NCI-H1417 treated with DMSO at 0.1 percent for 48 hours (cell line): ENCODE measurements around the gene KCNK5.

Experiments used
- DNase-seq: peaks from one replicate; lab custom pipeline; 2025; lab: John Stamatoyannopoulos, UW

KCNK5 gene

DNA sequence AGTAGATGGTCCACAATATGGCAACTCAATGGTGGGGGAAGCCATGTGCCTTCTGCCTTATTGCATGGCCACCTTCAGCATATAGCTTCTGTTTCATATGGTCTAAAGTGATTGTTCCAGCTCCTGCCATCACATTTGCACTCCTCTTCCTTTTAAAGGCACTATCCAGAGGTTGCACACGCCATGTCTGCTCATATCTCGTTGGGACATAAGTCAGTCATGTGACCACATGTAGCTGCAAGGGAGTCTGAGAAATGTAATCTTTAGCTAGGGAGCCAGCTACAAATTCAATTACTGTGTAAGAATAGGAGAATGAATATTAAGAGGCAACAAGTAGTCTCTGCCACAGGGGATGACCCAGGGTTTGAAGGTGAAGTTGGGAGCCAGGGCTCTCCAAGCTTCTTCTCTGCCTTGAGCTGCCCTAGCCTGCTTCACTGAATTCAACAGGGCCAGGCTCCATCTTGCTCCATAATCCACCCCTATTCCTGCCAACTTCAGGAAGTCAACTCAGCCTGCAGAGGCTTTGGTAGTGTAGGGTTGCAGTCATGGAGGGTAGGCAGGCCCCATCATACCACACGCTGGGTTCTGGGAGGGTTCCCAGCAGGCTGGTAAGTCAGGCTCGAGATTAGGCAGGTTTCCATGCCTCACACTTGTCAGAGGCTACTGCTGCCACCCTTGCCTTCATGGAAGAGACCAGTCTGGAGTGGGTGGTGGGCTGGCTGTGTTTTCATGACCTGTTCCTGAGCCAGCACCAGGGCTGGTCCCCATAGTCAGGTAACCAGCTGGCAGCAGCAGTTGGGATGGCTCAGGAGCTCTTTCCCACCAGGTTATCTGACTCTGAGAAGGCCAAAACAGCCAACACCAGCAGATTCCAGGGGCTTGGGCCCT lies 57.5 kb downstream of the KCNK5 start:
- no peak for DNase-seq

DNA sequence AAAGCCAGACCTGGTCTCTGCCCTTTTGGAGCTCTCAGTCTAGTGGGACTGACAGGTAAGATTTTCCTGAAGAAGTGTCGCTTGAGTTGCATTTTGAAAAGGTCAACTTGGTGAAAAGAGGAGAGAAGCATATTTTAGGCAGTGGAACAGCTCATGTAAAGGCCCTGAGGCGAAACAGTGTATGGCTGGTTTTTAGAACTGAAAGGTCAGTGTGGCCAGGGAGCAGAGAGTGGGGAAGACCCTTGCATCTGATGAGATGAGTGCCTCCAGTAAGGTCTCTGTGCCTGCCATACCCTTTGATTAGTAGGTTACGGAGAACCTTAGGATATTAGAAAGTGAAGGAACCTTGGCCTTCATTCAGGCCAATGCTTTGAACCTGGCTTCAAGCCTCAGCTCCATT lies 58.4 kb downstream of the KCNK5 start:
- no peak for DNase-seq

DNA sequence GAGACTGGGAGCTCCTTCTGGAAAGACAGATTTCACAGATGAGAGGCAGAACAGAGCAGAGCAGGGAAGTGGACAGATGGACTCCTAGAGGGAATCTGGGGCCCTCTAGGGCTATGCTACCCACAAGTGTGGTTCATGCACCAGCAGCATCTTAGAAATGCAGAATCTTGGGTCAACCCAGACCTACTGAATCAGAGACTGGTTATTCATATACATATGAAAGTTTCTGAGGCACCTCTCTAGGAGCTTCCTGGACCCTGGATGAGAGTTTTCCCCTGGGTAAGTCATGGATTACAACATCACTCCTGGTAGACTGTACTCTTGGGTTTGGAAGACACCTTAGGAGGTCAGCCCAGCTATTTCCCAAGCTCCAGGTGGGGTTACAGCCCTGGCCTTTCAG lies 58.9 kb downstream of the KCNK5 start:
- no peak for DNase-seq

DNA sequence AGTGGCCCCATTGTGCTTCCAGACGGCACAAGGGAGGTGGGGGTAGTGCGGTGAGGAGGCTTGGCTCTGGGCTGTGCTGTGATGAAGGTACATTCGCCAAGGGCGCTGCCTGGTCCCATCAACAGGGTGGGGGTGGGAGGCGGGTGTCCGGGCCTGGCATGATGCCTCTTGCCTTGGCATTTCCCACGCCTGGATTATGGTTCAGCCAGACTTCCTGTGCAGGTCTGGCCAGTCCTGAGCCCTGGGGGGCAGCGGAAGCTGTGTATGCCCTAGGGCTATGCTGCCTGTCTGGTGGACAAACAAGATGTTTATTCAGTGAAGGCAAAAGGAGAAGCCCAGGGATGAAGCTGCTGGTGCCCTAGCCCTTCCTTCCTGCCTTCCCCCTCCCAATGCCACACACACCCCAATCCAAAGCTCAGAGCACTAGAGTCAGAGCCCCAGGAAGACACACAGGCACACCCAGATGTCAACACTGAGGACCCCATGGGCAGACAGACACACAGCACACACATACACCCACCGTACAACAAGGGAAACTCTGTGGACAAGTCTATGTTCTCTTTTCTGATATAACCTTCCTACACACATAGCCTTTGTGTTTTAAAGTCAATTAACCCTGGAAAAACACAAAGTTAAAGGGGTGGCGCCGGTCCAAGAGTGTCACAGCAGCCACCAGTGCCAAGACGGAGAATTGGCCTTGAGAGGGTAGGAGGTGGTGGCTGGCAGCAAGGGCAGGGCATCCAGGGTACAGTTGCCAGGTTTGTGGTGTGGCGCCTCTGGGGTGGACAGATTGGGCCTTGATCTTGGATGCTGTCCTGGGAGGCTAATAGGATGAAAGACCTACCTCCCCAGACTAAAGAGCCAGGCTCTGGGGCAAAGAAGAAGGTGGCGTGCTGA lies 59.6 kb downstream of the KCNK5 start:
- DNase-seq = no peak

DNA sequence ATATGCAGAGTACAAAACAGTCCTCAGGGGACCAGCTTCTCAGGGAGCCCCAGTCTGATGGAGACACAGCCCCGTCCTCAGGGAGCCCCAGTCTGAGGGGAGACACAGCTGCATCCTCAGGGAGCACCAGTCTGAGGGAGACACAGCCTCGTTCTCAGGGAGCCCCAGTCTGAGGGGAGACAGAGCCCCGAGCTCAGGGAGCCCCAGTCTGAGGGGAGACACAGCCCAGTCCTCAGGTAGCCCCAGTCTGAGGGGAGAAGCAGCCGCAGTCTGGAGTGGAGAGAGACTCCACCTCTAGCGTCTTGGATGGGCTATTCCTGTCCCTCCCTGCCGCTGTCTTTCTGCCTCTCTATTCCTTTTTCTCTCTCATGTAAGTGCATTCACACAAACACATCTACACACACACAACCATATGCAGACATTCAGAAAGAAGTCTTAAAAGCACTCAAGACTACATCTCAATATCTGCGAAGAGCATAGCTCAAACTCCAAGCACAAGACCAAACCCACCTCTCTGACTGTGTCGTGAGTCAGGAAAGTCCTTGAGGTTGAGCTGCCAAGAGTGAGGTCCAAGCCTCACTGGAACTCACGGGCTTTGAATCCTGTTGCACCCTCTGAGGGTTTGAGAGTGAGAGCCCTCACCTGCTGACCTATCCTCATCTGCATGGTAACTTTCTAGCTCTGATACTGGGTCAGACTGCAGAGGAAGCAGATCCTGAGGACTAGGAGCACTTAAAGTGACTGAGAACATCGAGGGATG lies 61.2 kb downstream of the KCNK5 start:
- DNase-seq = no peak

DNA sequence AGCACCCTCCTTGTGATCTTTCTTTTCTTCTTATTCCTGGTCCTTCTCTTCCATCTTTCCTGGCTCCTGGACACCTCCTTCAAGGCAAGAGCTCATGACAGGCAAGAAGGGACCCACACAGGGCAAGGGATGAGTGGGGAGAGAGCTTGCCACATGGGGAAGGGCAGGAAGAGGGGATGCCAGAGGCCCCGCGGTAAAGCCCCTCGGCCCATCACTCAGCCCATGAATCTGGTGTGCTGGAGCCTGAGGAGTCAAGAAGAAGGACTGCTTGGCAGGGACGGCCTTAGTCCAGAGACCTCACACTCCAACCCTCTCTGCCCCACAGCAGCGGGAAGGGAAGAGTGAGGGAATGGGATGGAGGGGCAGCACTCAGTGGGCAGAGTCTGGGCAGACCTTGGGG lies 62.0 kb downstream of the KCNK5 start:
- DNase-seq = no peak

GRCh38 chr6:39166912-39167290 lies 62.4 kb downstream of the KCNK5 start:
- DNase-seq = no peak

- no peak for DNase-seq
Measured at GRCh38 chr6:39166189-39166911, 62.9 kb downstream of the KCNK5 start.

GRCh38 chr6:39157511-39157910 lies 71.8 kb downstream of the KCNK5 start:
- DNase-seq = no peak

GRCh38 chr6:39156801-39157200 lies 72.5 kb downstream of the KCNK5 start:
- DNase-seq = no peak

DNA sequence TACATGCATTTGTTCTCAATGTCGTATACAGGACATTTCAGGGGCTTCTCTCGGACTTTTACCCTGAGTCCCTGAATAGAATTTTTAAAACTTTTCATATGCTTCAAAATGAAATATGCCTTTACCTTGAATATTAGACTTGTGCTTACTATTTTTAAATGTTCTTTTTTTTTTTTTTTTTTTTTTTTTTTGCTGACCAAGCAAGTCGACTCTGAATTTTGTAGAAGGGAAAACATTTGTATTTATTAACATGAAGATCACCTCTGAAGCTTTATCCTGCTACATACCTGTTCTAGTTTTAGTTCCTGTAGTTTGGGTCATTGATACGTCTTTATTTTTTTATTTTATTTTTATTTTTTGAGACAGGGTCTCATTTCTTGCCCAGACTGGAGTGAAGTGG lies 74.6 kb downstream of the KCNK5 start:
- no peak for DNase-seq

DNA sequence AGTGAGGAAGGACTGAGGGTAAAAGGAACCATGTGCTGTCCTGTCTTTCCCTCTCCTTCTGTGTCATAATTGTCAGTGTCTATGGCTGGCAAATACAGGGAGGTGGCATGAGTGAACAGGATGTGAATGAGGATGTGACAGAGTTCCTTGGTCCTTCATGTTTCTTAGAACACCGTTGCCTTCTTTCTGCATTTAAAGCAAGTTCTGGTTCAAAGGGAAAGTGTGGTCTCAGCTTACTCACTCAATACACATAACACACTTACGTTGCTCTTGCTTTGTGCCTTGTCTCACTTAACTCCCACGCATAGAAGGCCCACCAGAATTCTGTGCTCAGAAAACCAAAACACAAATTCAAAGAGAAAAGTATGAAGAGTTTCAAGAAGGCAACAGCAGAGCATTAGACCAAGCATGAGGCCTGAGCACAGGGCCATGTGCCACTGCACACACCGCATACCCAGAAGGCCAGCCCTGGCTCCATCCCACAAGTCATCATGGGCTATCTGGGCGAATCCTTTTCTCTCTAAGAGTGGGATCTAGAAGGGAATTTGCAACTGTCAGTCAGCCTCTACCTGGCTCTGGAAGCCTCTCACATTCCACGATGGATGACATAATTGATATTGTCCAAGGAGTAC lies 75.4 kb downstream of the KCNK5 start:
- DNase-seq = no peak

DNA sequence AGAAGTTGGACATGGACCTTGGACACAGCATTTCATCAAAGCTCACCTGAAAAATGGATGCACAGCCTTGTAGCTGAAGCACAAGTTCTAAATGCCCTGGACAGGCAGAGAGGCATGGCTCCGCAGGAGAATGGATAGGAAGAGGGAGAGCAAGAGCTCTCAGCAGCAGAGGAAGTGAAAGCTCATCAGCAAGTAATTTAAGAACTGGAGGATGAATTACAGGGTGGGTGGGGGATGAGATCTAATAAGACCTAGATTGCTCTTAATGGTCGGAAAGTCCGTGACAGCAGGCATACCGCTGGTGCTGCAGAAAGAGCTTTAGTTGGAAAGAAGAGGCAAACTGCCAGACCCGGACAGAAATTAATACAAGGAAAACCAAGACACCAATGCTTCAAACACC lies 77.0 kb downstream of the KCNK5 start:
- DNase-seq = no peak

DNA sequence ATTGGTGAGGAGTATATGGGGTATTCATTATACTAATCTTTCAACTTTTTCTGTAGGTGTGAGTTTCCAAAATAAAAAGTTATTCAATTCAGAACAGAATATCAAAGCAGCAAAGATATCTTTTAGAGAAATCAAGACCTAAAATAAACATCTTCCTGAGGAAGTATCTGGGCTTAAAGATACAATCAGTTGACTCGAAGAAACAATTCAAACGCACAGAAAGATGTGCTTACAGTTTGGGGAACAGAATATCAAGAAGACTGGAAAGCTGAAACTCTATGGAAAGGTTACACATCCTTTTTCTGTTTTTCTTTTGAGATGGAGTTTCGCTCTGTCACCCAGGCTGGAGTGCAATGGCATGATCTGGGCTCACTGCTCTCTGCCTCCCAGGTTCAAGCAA lies 78.1 kb downstream of the KCNK5 start:
- no peak for DNase-seq

DNA sequence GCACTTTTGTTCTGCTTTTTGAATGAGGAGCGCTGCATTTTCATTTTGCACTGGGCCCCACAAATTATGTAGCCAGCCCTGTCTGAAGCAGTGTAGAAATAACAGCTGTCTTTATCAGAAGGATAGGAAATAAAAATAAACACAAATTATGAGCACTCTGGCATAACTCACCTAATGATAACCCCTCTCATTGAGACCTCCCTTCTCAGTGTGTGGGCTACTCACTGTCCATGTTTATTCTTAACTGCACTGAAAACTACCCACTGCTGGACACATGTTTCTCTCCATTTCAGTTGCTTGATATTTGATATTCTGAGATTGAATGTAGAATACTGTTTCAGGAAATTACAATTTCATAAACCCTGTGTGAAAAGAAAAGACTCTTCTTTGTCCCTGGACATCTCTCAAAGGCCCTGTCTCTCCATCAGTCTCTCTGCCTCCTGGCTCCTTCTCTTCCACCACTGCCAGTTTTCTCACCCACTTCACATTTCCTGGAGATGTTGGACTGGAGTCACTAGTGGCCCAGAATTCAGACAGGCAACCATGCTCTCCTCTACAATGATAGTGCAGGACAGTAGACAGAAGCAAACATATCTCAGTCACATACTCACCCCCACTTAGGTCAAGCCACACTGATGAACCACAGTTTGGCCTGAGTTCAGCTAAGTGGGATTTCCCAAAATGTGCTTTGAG lies 84.6 kb downstream of the KCNK5 start:
- no peak for DNase-seq

GRCh38 chr6:39143238-39143930 lies 85.9 kb downstream of the KCNK5 start:
- DNase-seq = no peak

DNA sequence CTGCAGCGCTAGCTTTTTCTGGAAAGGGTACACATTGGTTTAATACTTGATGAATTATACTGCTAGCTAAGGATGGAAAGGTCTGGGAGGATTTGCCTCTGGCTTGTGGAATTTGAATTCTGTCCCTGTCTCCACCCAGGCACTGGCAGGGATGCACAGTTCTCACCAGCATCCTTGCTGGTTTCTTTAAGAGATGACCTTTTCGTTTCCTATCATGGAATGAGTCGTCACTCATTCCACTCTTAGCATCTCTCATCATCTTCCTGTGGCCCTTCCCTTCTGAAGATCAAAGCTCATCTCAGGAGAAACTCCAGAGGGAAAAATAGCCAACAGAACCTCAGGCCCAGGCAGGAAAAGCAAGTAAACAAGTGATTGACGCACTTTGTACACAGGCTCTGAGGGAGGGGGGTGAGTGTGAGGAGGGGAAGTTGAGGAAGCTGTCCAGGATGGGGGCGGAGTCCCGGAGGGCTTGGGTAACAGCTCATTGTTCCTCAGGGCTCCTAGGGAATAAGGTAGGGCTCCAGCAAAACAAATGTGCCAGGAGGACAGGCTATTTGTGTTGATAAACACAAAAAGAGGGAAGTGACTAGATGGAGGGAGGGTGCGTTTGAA lies 88.6 kb downstream of the KCNK5 start:
- DNase-seq = no peak
